ENCODE results near the gene PHACTR4.

DNA sequence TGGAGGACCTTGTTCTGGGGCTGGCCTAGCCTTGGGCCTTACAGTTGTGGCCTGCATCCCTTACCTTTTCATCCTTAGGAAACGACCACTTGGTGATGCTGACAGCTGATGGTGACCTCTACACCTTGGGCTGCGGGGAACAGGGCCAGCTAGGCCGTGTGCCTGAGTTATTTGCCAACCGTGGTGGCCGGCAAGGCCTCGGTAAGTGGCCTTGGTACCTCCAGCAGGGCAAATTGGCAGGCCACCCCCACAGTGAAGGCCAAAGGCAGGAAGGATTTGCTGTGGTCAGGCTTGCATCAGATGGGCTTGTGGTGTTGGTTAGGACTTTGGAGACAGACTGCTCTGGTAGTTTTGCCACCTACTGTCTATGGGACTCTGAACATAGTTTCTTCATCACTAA is 165.6 kb downstream of the PHACTR4 start:
- TF ChIP-seq POLR2A (IDR thresholded peaks at IDR 0.05) (no peak), POLR2AphosphoS5 (IDR thresholded peaks at IDR 0.05) (no peak)
- TF ChIP-seq, protein P1, sequence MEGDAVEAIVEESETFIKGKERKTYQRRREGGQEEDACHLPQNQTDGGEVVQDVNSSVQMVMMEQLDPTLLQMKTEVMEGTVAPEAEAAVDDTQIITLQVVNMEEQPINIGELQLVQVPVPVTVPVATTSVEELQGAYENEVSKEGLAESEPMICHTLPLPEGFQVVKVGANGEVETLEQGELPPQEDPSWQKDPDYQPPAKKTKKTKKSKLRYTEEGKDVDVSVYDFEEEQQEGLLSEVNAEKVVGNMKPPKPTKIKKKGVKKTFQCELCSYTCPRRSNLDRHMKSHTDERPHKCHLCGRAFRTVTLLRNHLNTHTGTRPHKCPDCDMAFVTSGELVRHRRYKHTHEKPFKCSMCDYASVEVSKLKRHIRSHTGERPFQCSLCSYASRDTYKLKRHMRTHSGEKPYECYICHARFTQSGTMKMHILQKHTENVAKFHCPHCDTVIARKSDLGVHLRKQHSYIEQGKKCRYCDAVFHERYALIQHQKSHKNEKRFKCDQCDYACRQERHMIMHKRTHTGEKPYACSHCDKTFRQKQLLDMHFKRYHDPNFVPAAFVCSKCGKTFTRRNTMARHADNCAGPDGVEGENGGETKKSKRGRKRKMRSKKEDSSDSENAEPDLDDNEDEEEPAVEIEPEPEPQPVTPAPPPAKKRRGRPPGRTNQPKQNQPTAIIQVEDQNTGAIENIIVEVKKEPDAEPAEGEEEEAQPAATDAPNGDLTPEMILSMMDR (IDR thresholded peaks at IDR 0.05) = no peak

Measured in sigmoid colon (tissue), 4 donors.